ENCODE measurements around the gene PROSER1.
"Not testable (repeated sequence)": the region's sequence is repeated elsewhere in the genome, so short reads cannot be mapped to it uniquely, and the experiment has no call there.

PROSER1 gene

GRCh38 chr13:39037880-39038568 lies at the start of gene PROSER1, which contains the start of gene NHLRC3:
Gene PROSER1, minus strand, starts transcription at chr13:39038089. Its CDS starts 847 bp downstream, at chr13:39037242.
Gene NHLRC3, plus strand, starts transcription at chr13:39038456. Its CDS starts 184 bp downstream, at chr13:39038640.
- DNase-seq (ENCODE audit: low read depth in 2 of 2) = peak; percentile 68 to 76

DNA sequence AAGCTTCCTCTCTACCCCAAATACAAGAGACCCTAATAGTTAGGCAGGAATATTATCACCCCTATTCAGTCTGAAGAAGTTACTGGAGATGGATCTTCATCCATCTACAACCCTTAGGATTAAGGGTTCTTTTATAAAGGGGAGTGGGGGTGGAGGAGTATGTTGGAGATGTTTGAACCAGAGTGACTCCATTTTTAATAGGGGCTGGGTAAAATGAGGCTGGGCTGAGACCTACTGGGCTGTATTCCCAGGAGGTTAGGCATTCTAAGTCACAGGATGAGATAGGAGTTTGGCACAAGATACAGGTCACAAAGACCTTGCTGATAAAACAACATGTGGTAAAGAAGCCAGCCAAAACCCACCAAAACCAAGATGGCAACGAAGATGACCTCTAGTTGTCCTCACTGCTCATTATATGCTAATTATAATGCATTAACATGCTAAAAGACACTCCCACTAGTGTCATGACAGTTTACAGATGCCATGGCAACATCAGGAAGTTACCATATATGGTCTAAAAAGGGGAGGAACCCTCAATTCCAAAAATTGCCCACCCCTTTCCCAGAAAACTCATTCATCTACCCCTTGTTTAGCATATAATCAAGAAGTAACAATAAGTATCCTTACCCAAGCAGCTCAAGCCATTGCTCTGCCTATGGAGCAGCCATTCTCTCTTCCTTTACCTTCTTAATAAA lies 48.5 kb upstream of the PROSER1 start:
- not testable (repeated sequence) for DNase-seq (ENCODE audit: low read depth in 2 of 2)

DNA sequence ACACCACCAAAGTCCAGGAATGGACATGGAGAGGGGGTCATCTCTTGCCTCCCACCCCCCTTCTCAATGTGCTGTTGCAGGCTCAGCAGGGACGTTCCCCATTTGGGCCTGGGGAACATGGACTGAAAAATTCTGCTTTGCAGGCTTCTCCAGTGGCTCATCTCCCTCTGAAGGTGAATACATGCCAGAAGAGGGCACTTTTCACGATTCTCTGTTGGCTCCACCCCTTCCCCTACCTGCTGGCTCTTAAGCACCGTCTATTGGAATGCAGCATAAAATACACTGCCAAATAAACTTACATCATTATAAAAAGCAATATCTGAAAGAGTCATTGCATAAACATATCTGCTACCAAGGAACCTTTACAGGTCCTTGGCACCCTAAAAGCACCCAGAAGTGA lies 36.1 kb upstream of the PROSER1 start:
- DNase-seq (ENCODE audit: low read depth in 2 of 2) = no peak

DNA sequence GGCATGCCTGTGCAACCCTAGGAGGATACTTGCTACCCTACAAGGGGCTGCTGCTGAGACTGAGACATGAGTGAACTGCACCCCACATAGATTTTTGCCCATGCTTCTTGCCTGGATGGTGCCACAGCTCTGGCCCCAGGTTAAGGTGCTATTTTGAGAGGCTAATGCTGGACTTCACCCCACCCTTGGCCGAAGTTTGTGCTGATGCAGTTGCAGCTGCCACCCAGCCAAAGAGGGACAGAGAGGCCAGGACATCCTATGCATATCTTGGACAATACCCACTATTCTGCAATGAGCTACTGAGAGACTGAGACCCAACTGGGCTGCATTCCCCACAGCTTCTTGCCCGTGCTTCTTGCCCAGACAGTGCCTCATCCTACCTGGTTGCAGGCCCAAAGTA lies 35.0 kb upstream of the PROSER1 start:
- no peak for DNase-seq (ENCODE audit: low read depth in 2 of 2)

DNA sequence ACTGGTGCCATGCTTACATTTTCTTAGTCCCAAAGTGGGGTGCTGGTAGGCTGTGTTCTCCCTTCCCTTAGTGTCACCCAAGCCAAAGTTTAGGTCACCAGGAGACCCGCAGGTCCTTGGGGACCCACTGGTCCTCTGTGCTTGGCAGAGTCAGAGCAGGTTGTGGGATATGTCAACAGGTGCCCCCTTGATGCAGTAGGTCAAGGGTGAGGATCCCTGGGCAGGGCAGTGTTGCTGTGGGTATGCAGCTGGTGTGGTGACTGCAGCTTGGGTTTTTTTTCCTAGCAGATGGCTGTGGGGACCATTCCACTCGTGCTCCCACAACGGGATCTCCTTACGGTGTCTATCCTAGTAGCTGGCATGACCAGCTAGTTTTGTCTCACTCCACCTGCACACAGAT lies 24.1 kb upstream of the PROSER1 start:
- DNase-seq (ENCODE audit: low read depth in 2 of 2) = no peak

DNA sequence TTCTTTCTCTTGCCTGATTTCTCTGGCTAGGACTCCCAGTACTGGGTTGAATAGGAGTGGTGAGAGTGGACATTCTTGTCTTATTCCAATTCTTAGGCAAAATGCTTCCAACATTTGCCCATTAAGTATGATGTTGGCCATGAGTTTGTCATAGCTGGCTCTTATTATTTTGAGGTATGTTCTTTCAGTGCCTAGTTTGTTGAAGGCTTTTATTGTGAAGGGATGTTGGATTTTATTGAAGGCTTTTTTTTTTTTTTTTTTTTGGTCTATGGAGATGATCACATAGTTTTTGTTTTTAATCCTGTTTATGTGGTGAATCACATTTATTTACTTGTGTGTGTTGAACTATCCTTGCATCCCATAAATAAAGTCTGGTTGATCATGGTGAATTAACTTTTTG lies 20.2 kb upstream of the PROSER1 start:
- no peak for DNase-seq (ENCODE audit: low read depth in 2 of 2)

- no peak for DNase-seq (ENCODE audit: low read depth in 2 of 2)
Observed at GRCh38 chr13:39056018-39056417, 18.1 kb upstream of the PROSER1 start.

GRCh38 chr13:39054112-39054511 lies 16.2 kb upstream of the PROSER1 start:
- DNase-seq (ENCODE audit: low read depth in 2 of 2) = no peak

DNA sequence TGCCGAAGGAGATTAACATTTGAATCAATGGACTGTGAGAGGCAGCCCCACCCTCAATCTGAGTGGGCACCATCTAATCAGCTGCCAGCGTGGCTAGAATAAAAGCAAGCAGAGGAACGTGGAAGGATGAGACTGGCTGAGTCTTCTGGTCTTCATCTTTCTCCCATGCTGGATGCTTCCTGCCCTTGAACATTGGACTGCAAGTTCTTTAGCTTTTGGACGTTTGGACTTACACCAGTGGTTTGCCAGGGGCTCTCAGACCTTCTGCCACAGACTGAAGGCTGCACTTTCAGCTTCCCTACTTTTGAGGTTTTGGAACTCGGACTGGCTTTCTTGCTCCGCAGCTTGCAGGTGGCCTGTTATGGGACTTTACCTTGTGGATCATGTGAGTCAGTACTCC lies 15.1 kb upstream of the PROSER1 start:
- no peak for DNase-seq (ENCODE audit: low read depth in 2 of 2)

DNA sequence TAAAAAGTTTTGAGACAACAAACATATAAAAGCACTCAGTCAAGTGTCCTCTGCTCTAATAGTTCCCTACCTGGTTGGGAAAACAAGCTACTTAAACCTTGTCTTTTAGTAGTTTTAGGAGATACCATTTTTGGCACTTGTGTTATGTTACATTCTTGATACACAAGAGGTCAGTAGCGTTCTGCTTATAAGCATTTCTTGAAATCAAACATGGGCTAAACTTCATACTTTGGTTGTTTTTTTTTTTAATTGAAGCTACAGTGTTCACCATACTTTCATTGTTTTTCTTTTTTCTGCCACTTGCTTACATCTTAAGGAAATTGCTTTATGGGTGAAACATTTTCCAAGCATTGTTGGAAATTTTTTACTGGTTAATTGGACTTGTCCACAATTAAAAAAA lies 13.3 kb upstream of the PROSER1 start:
- DNase-seq (ENCODE audit: low read depth in 2 of 2) = no peak

DNA sequence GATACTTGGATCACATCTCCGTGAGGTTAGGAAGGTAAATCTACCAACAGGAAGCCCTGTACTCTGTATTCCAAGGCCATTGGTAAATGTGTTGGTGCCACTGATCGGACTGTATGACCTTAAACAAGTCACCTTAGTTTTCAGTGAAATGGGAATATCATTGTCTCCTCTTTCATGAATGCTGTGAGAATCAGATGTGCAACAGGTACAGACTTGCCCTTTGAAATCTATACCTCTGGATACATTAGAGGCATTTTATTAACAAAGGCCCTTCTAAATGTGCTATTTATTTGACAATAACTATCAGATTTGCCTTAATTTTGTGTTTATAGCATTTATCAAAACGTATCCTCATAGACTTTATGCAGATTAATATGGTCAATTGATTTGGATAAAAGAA lies 11.4 kb upstream of the PROSER1 start:
- DNase-seq (ENCODE audit: low read depth in 2 of 2) = no peak

- DNase-seq (ENCODE audit: low read depth in 2 of 2) = no peak
Observed at GRCh38 chr13:39048806-39049205, 10.9 kb upstream of the PROSER1 start.

GRCh38 chr13:39047560-39047959 lies 9.7 kb upstream of the PROSER1 start:
- DNase-seq (ENCODE audit: low read depth in 2 of 2) = no peak

GRCh38 chr13:39044536-39044935 lies 6.6 kb upstream of the PROSER1 start:
- DNase-seq (ENCODE audit: low read depth in 2 of 2) = no peak

GRCh38 chr13:39040206-39040605 lies 2.3 kb upstream of the PROSER1 start:
- no peak for DNase-seq (ENCODE audit: low read depth in 2 of 2)

DNA sequence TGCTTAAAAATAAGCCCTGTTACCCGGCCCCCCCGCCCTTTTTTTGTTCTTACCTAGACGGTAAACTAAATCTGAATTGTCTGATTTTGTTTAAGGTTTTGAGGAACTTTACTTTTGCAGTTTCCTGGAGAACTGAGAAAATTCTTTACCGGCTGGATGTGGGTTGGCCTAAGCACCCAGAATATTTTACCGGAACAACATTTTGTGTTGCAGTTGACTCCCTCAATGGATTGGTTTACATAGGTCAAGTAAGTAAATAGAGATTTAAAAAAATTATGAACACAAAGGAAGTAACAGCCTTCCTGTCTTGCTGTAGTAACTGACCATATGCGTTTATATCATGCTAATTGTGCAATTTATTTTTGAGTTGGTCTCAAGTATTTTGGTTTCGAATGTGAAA lies 1.2 kb upstream of the PROSER1 start:
- DNase-seq (ENCODE audit: low read depth in 2 of 2) = no peak

DNA sequence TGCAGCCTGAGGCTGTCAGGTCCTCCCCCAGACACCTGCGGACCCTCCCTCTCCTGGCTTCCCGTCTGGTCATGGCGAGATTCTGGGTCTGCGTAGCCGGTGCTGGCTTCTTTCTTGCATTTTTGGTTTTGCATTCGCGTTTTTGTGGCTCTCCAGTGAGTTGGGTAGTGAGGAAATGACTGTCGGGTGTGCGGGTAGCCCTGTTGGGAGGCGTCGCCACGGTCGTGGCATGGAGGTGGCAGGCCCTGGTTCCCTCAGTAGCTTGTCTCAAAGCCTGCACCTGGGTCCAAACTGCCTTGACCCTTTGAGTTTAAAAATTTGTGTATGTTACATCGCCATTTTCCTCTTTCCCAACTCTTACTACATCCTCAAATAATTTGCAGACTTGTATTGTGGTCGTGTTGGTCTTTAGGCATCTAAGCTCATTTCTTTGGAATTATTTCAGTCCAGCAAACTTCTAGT lies 711 bp upstream of the PROSER1 start:
- DNase-seq (ENCODE audit: low read depth in 2 of 2) = peak; percentile 9 to 13

DNA sequence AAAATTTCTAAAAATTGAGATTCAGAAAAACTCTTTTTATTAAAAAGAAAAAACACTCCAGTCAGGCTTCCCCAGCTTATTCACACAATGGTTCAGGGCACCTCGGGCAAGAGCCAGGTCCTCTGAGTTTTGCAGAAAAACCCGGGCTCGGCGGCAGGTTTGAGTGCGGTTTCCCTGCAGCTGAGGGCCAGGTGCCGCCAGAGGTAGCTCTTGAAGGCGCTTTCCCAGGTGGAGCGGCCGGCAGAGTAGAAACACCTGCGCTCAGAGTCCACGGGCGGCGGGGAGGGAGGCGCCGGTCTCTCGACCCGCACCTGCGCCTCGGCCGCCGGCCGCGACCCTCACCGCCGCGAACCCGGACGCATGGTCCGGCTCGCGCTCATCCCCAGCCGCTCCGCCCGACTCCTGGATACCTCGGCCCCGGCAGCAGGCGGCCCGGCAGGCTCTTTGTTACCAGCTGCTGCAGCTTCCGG lies 444 bp downstream of the PROSER1 start:
- DNase-seq (ENCODE audit: low read depth in 2 of 2) = peak in 1 of 2 donors; percentile 7

DNA sequence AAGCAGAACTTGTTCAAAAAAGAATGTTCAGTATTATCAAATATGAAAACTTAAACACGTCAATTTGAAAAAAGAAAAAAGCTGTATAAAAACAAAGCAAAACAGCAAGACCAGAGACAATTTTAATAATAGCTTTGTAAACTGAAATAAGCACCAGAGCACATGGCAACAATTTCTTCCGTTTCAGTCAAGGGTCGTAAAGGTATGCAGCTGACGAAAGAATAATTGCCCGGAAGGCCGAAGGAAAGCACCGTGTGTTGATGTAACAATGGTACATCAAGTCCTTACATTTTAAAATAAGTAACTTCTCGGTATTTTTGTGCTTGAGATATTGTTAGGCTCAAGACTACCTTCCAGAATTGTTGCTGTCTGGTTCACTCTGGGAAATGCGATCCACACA lies 1.7 kb downstream of the PROSER1 start:
- no peak for DNase-seq (ENCODE audit: low read depth in 2 of 2)

DNA sequence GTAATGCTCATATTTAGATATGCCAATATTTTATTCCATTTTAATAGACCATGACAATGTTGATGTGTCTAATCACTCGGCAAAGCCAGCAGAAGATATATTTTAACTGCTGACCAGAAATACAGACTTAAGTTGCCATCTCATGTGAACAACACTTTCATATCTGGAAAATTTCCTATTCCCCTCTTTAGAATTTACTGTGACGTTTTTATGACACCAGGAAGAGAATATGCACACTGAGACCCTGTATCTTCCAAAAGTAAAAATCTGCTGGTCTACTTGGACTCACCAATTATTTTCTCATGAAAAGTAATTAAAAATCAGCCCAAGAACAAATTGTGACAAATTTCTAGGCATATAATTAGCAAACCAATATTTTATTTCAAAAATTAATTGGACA lies 2.1 kb downstream of the PROSER1 start:
- no peak for DNase-seq (ENCODE audit: low read depth in 2 of 2)

DNA sequence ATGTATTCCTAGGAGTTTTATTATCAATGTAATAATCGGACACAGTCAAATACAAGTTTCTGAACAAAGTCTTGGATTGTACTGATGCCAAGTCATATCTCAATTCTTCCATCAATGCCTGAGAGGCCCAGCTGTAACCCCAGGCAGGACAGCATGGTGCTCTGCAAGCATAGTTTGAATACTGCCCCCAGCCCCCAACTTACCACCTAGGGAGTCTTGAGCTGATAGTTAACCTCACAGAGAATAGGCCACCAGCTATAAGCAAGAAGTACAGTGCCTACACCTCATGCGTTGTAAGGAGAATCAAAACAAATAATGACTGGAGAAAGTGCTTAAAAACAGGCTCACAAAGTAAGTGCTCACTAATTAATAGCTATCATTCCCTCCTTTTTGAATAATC lies 2.7 kb downstream of the PROSER1 start:
- no peak for DNase-seq (ENCODE audit: low read depth in 2 of 2)

DNA sequence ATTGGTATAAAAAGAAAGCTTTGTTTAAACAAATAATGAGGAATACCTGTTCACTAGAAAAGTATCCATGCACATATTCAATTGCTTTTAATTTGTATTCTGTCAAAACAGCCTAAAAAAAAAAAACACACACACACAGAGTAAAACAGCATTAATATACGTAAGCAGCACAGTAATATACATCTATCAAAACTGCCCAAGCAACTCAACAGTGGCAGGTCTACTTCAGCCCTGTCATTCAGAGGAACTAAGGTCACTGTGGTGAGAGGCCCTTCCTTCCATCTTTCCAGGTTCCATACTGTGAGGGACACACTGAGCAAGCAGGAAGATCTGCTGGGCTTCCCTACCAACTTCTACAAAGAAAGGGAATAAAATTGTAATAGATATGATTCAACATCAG lies 3.8 kb downstream of the PROSER1 start:
- no peak for DNase-seq (ENCODE audit: low read depth in 2 of 2)

- no peak for DNase-seq (ENCODE audit: low read depth in 2 of 2)
Observed at GRCh38 chr13:39032150-39032549, 5.7 kb downstream of the PROSER1 start.
